Loucy (cell line): ENCODE results near the gene THEM5.

Experiments used
- H2AFZ ChIP-seq: fragments of 200-600 bp; sonication (generic); 2 replicates; pipeline ENCODE4 v1.6.0; 2016; ENCODE audit warnings: antibody characterized with exemption, mild to moderate bottlenecking, low read length, moderate library complexity
- H3F3A ChIP-seq: fragments of 200-600 bp; 2 replicates; pipeline ENCODE4 v1.6.0; 2016; ENCODE audit warnings: antibody characterized with exemption, low read depth, mild to moderate bottlenecking
- H3K27me3 ChIP-seq: fragments of 200-600 bp; sonication (generic); 2 replicates; pipeline ENCODE4 v1.6.1; 2014; ENCODE audit warnings: low read length, mild to moderate bottlenecking; ENCODE audit not compliant: insufficient read depth, poor library complexity, severe bottlenecking
- H3K36me3 ChIP-seq: fragments of 200-600 bp; sonication (generic); 2 replicates; pipeline ENCODE4 v1.6.1; 2016; ENCODE audit warnings: low read length; ENCODE audit not compliant: insufficient read depth
- H3K4me1 ChIP-seq: fragments of 200-600 bp; sonication (generic); 2 replicates; pipeline ENCODE4 v1.5.1; 2014; ENCODE audit warnings: low read length, mild to moderate bottlenecking; ENCODE audit not compliant: insufficient read depth, poor library complexity, severe bottlenecking
- H3K4me2 ChIP-seq: fragments of 200-600 bp; sonication (generic); 2 replicates; pipeline ENCODE4 v1.6.0; 2014; ENCODE audit warnings: antibody characterized with exemption, low read length, low read depth, mild to moderate bottlenecking; ENCODE audit not compliant: poor library complexity, severe bottlenecking
- H3K4me3 ChIP-seq: fragments of 200-600 bp; sonication (generic); 2 replicates; pipeline ENCODE4 v1.5.1; 2014; ENCODE audit warnings: low read length, mild to moderate bottlenecking, mixed read lengths; ENCODE audit not compliant: poor library complexity, severe bottlenecking
- H3K79me2 ChIP-seq: fragments of 200-600 bp; sonication (generic); 2 replicates; pipeline ENCODE4 v1.6.1; 2014; ENCODE audit warnings: low read length; ENCODE audit not compliant: insufficient read depth
- H3K9ac ChIP-seq: fragments of 200-600 bp; sonication (generic); 2 replicates; pipeline ENCODE4 v1.6.0; 2014; ENCODE audit warnings: mild to moderate bottlenecking, low read depth, low read length, moderate library complexity; ENCODE audit not compliant: poor library complexity, severe bottlenecking
- H3K9me2 ChIP-seq: fragments of 200-600 bp; sonication (generic); replicated peaks from 2 replicates; pipeline ENCODE4 v1.6.1; 2016; ENCODE audit warnings: low read depth, low read length, mixed read lengths
- H3K9me3 ChIP-seq: fragments of 200-600 bp; sonication (generic); 2 replicates; pipeline ENCODE4 v1.6.1; 2014; ENCODE audit warnings: mild to moderate bottlenecking, antibody characterized with exemption, low read length, low read depth; ENCODE audit not compliant: insufficient read depth
- H4K20me1 ChIP-seq: fragments of 200-600 bp; sonication (generic); 2 replicates; pipeline ENCODE4 v1.6.0; 2014; ENCODE audit warnings: antibody characterized with exemption, low read length, mild to moderate bottlenecking; ENCODE audit not compliant: insufficient read depth, poor library complexity, severe bottlenecking
- EZH2phosphoT487 ChIP-seq: fragments of 200-600 bp; IDR thresholded peaks from 2 replicates; pipeline ENCODE4 v1.6.1; 2018; ENCODE audit warnings: antibody characterized with exemption, mild to moderate bottlenecking, moderate library complexity, borderline replicate concordance
- TF ChIP-seq, protein P1 (sequence below): fragments of 200-600 bp; sonication (generic); conservative IDR thresholded peaks from 2 replicates; pipeline ENCODE4 v1.5.1; 2014; ENCODE audit warnings: mild to moderate bottlenecking, antibody characterized with exemption, low read length

The THEM5 gene

DNA sequence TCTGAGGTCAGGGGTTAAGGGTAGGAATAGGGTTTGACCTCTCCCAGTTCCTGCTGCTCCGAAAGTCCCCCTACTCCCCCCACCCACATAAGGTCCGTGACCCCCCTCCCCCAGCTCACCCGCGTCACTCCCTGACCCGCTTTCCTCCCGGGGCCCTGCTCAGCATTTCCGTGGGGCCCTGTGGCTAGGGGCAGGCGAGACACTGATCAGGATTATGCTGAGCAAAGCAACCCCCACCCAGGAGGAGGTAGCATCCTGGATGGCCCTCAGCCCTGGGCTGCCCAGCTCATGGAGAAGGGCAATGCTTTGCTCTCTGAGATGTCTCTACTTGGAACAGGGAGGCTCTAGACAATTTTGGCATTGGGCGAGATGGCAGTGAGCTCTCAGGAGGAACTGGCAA lies 25.7 kb downstream of the THEM5 start:
- Histone ChIP-seq H3F3A (peaks cover 9% of the 10 kb centered on the region; the same call in 1 of the 2 replicates), H4K20me1 (no peaks in the 10 kb centered on the region), H3K9me3 (no peaks in the 10 kb centered on the region), H3K9ac (peak overlapping the region; percentile 70), H3K9me2 (no peaks in the 10 kb centered on the region), H2AFZ (no peak overlapping the region), H3K4me1 (peaks cover 70% of the 10 kb centered on the region), H3K4me3 (peak overlapping the region; percentile 63), H3K4me2 (peak overlapping the region; percentile 77), H3K36me3 (no peaks in the 10 kb centered on the region), H3K79me2 (no peaks in the 10 kb centered on the region), H3K27me3 (no peaks in the 10 kb centered on the region)
- TF ChIP-seq, protein P1, sequence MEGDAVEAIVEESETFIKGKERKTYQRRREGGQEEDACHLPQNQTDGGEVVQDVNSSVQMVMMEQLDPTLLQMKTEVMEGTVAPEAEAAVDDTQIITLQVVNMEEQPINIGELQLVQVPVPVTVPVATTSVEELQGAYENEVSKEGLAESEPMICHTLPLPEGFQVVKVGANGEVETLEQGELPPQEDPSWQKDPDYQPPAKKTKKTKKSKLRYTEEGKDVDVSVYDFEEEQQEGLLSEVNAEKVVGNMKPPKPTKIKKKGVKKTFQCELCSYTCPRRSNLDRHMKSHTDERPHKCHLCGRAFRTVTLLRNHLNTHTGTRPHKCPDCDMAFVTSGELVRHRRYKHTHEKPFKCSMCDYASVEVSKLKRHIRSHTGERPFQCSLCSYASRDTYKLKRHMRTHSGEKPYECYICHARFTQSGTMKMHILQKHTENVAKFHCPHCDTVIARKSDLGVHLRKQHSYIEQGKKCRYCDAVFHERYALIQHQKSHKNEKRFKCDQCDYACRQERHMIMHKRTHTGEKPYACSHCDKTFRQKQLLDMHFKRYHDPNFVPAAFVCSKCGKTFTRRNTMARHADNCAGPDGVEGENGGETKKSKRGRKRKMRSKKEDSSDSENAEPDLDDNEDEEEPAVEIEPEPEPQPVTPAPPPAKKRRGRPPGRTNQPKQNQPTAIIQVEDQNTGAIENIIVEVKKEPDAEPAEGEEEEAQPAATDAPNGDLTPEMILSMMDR: no peak
- TF ChIP-seq EZH2phosphoT487: no peak

DNA sequence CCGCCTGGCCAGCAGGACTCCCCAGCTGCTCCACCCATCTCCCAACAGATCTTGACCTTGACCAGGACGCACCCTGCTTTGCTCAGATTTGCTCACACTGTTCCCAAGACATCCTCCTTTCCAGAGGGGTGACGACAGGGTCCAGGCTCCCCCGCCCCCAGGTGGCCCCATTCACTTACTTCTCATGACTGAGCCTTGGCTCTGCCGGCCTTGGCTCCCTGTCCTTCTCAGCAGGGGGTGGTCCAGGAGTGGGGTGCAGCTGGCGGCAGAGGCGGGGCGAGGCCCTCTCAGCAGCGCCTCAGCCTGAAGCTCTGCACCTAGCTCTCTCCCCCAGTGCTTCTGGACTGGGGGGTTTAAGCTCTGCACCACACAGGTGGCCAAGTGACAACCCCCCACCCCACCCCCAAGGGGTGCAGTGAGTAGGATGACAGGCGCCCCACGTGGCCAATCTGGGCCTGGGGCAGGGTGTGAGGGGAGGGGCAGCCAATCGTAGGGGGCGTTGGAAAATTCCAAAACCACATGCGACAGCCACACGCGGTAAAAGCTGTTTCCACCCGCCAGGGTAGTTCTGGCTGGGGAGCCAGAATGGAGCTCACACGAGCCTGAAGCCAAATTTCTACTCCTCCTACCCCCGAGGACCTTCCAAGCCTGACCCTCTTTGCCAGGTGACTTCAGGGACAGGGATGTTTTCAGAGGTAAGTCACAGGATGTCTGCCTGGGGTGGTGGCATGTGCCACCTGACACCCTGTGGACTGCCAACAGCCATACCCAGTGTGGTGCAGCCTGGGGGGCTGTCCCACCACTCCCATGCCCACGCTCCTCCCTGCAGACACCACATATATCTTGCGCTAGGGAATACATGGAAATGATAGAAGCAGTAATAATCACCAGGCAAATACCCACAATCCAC lies 27.5 kb downstream of the THEM5 start:
- Histone ChIP-seq H3K36me3 (no peaks in the 10 kb centered on the region), H3K9ac (no peak overlapping the region), H3K4me1 (peaks cover 71% of the 10 kb centered on the region), H4K20me1 (no peaks in the 10 kb centered on the region), H3K79me2 (no peaks in the 10 kb centered on the region), H3K9me3 (no peaks in the 10 kb centered on the region), H2AFZ (no peak overlapping the region), H3F3A (peaks cover 9% of the 10 kb centered on the region; the same call in 1 of the 2 replicates), H3K4me2 (no peak overlapping the region), H3K27me3 (no peaks in the 10 kb centered on the region), H3K9me2 (no peaks in the 10 kb centered on the region), H3K4me3 (no peak overlapping the region)
- TF ChIP-seq, protein P1: no peak
- no peak for TF ChIP-seq EZH2phosphoT487

DNA sequence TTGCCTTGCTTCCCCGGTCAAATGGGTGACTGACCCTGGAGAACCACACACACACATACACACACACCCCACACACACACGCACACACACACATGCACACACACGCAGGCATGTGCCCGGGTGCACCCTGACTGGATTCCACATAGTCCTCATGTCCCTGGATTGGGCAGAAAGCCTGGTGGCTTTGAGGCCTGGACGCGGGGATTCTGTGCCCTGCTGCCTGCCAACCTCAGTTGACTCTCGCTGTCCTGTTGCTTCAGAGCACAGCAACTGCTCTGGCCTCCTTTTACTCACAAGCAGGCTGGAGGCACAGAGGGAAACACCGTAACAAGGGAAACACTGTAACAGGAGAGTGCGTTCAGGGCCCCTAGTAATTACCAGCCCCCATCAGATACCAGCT lies 28.3 kb downstream of the THEM5 start:
- H3K27me3 ChIP-seq: no peaks in the 10 kb centered on the region
- H3K4me2 ChIP-seq: no peak overlapping the region
- no peak for TF ChIP-seq EZH2phosphoT487
- TF ChIP-seq, protein P1: no peak
- no peaks in the 10 kb centered on the region for H3K79me2 ChIP-seq
- H3K9ac ChIP-seq: no peak overlapping the region
- no peak overlapping the region for H2AFZ ChIP-seq
- no peaks in the 10 kb centered on the region for H3K36me3 ChIP-seq
- no peaks in the 10 kb centered on the region for H3K9me3 ChIP-seq
- peaks cover 74% of the 10 kb centered on the region for H3K4me1 ChIP-seq
- H4K20me1 ChIP-seq: no peaks in the 10 kb centered on the region
- no peaks in the 10 kb centered on the region for H3K9me2 ChIP-seq
- H3F3A ChIP-seq: peaks cover 8% of the 10 kb centered on the region; the same call in 1 of the 2 replicates
- H3K4me3 ChIP-seq: no peak overlapping the region
